BLaER1 (cell line): ENCODE measurements around the gene SMAD5.

Source experiments
- H3K27ac ChIP-seq: shearing (Covaris generic); formaldehyde crosslinking; 2 replicates; pipeline ENCODE4 v1.8.1; 2022
- H3K27me3 ChIP-seq: shearing (Covaris generic); formaldehyde crosslinking; 2 replicates; pipeline ENCODE4 v1.8.1; 2022
- H3K36me3 ChIP-seq: shearing (Covaris generic); formaldehyde crosslinking; 2 replicates; pipeline ENCODE4 v1.8.1; 2022
- H3K4me1 ChIP-seq: shearing (Covaris generic); formaldehyde crosslinking; 2 replicates; pipeline ENCODE4 v1.8.1; 2022
- H3K4me2 ChIP-seq: shearing (Covaris generic); formaldehyde crosslinking; 2 replicates; pipeline ENCODE4 v1.8.1; 2022
- H3K4me3 ChIP-seq: shearing (Covaris generic); formaldehyde crosslinking; 2 replicates; pipeline ENCODE4 v1.8.1; 2022
- H3K9ac ChIP-seq: shearing (Covaris generic); formaldehyde crosslinking; 2 replicates; pipeline ENCODE4 v1.8.1; 2022
- H3K9me3 ChIP-seq: shearing (Covaris generic); formaldehyde crosslinking; 2 replicates; pipeline ENCODE4 v1.8.1; 2022
- H4K20me1 ChIP-seq: shearing (Covaris generic); formaldehyde crosslinking; 2 replicates; pipeline ENCODE4 v1.8.1; 2022
- Cebpa-rat ChIP-seq: shearing (Covaris generic); IDR thresholded peaks from 2 replicates; pipeline ENCODE4 v1.8.1; 2022

The SMAD5 gene

DNA sequence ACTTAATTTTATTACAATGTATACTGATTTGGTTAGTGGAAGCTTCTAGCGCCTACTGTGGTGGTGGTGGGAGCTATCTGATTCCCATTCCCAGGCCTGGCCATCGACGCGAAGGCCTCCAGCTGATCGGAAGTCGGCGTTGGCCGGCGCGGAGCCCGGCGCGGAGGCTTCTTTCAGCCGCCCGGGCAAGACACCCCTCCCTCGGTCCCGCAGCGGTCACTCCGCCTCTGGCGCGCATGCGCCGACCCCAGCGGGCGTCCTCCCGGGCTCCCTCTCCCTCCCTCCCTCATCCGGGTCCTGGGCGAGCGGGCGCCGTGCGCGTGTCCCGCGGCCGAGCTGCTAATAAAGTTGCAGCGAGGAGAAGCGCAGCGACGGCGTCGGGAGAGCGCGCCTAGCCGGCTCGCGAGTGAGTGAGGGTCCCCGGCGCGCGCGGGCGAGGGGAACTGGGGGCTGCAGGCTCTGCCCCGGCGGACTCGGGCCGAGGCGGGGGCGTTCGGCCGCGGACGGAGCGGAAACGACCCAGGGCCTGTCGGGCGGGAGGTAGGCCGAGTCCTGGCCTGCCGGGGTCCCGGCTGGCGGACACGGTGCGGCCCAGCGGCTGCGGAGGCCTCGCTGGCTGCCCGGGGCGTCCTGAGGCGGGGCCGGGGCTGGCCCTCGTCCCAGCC is at the start of gene SMAD5:
TSS of gene SMAD5 (plus strand) at position 289 of the 665 bp plus-strand sequence. CDS start 20,916 bp downstream, outside the sequence.
- peak within 1 kb of the TSS; percentile 97 for H3K4me3 ChIP-seq
- H3K9me3 ChIP-seq, result no peaks in the 10 kb centered on the region
- H3K4me1 ChIP-seq, result peaks cover 22% of the 10 kb centered on the region
- H3K9ac ChIP-seq, result peak within 1 kb of the TSS; percentile 97
- H3K4me2 ChIP-seq, result peak within 1 kb of the TSS; percentile 89
- H3K27me3 ChIP-seq, result no peaks in the 10 kb centered on the region
- TF ChIP-seq Cebpa-rat, result no peak
- H3K27ac ChIP-seq, result peak within 1 kb of the TSS; percentile 97
- H3K36me3 ChIP-seq, result peaks cover 6% of the 10 kb centered on the region; the same call in 1 of the 2 replicates
- peaks cover 48% of the 10 kb centered on the region for H4K20me1 ChIP-seq

- H4K20me1 ChIP-seq, result no peaks in the 10 kb centered on the region
- peaks cover 17% of the 10 kb centered on the region for H3K4me1 ChIP-seq
- H3K4me3 ChIP-seq, result no peak overlapping the region
- H3K4me2 ChIP-seq, result no peak overlapping the region
- peaks cover 20% of the 10 kb centered on the region for H3K27me3 ChIP-seq
- H3K9ac ChIP-seq, result no peak overlapping the region
- no peak overlapping the region for H3K27ac ChIP-seq
- H3K36me3 ChIP-seq, result no peaks in the 10 kb centered on the region
- no peak for TF ChIP-seq Cebpa-rat
- no peaks in the 10 kb centered on the region for H3K9me3 ChIP-seq
Observed at GRCh38 chr5:136084698-136085097, 47.9 kb upstream of the SMAD5 start.

GRCh38 chr5:136086783-136087566 is 45.7 kb upstream of the SMAD5 start:
- H3K9ac ChIP-seq, result no peak overlapping the region
- no peaks in the 10 kb centered on the region for H3K9me3 ChIP-seq
- H3K27me3 ChIP-seq, result no peaks in the 10 kb centered on the region
- no peaks in the 10 kb centered on the region for H3K36me3 ChIP-seq
- H4K20me1 ChIP-seq, result no peaks in the 10 kb centered on the region
- TF ChIP-seq Cebpa-rat, result no peak
- H3K4me3 ChIP-seq, result no peak overlapping the region
- H3K4me1 ChIP-seq, result peaks cover 9% of the 10 kb centered on the region
- H3K27ac ChIP-seq, result no peak overlapping the region
- no peak overlapping the region for H3K4me2 ChIP-seq

GRCh38 chr5:136087961-136088871 is 44.4 kb upstream of the SMAD5 start:
- Histone ChIP-seq H3K27me3 (no peaks in the 10 kb centered on the region), H3K36me3 (no peaks in the 10 kb centered on the region), H3K4me2 (peak overlapping the region; percentile 31), H3K4me1 (peaks cover 9% of the 10 kb centered on the region), H4K20me1 (no peaks in the 10 kb centered on the region), H3K9me3 (no peaks in the 10 kb centered on the region), H3K27ac (no peak overlapping the region), H3K4me3 (no peak overlapping the region), H3K9ac (no peak overlapping the region)
- TF ChIP-seq Cebpa-rat, result no peak

DNA sequence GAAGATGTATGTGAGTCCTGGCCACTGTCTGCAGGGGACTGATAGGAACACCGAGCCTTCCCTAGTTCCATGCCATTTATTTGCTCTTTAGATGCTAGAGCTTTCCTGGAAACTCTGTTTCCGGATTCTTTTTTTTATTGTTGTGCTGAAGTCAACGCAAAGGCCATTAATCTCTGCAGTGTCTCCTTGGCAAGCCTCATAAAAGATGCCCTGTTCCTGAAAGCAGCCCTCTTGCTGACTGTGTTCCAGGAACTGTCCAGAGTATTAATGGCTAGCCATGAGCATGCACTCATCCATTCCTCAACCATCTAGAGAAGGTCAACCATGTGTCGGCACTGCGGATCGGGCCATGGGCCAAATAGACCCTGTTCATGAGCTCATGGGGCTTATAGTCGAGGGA is 42.9 kb upstream of the SMAD5 start:
- Histone ChIP-seq H4K20me1 (no peaks in the 10 kb centered on the region), H3K4me2 (no peak overlapping the region), H3K9ac (no peak overlapping the region), H3K36me3 (no peaks in the 10 kb centered on the region), H3K9me3 (no peaks in the 10 kb centered on the region), H3K27ac (no peak overlapping the region), H3K4me1 (peaks cover 9% of the 10 kb centered on the region), H3K4me3 (no peak overlapping the region), H3K27me3 (no peaks in the 10 kb centered on the region)
- no peak for TF ChIP-seq Cebpa-rat

GRCh38 chr5:136090319-136090718 is 42.3 kb upstream of the SMAD5 start:
- H3K27ac ChIP-seq, result no peak overlapping the region
- no peak overlapping the region for H3K9ac ChIP-seq
- no peak overlapping the region for H3K4me3 ChIP-seq
- no peaks in the 10 kb centered on the region for H3K36me3 ChIP-seq
- H4K20me1 ChIP-seq, result no peaks in the 10 kb centered on the region
- no peak overlapping the region for H3K4me2 ChIP-seq
- no peaks in the 10 kb centered on the region for H3K27me3 ChIP-seq
- no peaks in the 10 kb centered on the region for H3K9me3 ChIP-seq
- peaks cover 9% of the 10 kb centered on the region for H3K4me1 ChIP-seq
- no peak for TF ChIP-seq Cebpa-rat

DNA sequence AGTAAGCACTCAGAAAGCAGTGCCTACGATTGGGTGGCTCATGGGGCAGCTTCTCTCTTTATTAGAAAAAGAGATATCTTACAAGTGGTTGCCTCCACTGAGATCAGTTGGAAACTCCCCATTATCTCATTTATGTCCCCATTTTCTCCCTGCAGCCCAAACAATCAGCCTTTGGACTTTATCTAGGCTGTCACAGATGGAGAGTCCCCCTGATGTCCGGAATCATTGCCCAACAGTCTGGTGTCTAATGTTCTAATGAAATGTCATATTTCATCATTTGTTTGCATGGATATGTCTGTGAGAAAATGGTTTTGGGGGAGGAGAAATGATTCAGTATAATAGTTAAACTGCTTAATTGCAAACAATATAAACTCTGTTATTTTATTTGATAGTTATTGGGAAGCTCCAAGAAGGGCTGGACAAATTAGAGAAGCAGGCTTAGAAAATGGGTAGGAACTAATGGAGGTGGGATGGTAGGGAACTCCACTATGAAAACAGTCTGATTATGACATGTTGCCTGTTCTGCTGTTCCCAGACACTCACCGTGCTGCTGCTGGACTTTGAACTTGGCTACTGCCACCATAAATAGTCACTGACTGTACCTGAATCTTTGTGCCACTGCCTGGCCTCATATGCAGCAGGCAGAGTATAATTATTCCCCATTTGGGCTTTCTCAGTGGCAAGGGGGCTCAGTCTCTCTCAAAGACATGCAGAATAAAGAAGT is 38.3 kb upstream of the SMAD5 start:
- no peak overlapping the region for H3K4me2 ChIP-seq
- H3K9ac ChIP-seq, result no peak overlapping the region
- no peak for TF ChIP-seq Cebpa-rat
- no peaks in the 10 kb centered on the region for H3K9me3 ChIP-seq
- H3K36me3 ChIP-seq, result no peaks in the 10 kb centered on the region
- no peaks in the 10 kb centered on the region for H3K4me1 ChIP-seq
- no peaks in the 10 kb centered on the region for H4K20me1 ChIP-seq
- no peak overlapping the region for H3K4me3 ChIP-seq
- no peaks in the 10 kb centered on the region for H3K27me3 ChIP-seq
- no peak overlapping the region for H3K27ac ChIP-seq

DNA sequence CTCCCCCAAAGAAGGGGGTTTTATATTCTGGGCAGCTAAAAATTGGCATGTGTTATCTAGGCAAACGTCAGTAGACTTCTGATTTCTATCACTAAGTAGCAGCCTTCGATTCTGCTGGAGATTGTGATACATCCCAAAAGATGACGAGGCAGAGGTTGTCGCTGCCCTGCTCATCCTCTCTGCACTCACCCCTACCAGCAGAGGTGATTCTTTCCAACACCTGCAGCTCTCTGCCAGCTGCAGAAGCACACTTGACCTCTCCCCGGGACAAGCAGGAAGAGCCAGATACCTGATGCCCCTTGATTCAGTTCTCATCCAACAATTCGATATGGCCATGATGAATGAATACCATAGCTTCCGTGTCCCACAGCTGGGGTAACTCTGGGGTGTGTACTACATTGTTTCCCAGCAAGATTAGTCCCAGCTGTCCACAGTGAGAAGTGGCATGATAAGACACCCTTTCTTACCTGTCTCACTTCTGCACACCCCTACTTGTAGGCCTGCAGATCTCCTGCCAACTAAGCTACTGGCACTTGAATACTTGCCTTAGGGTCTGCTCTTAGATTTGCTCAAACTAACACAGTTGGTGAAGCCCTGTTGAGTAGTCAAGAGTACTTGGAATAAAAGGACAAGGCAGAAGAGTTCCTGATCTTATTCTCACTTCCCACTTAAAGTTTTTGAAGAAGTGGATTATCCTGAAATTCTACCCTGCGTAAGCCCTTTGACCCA is 37.6 kb upstream of the SMAD5 start:
- no peak overlapping the region for H3K4me3 ChIP-seq
- no peaks in the 10 kb centered on the region for H4K20me1 ChIP-seq
- H3K9me3 ChIP-seq, result no peaks in the 10 kb centered on the region

More for the DNA sequence above, 37.6 kb upstream of the SMAD5 start:
- Histone ChIP-seq H3K36me3 (no peaks in the 10 kb centered on the region), H3K4me2 (no peak overlapping the region), H3K9ac (no peak overlapping the region), H3K27me3 (no peaks in the 10 kb centered on the region), H3K4me1 (no peaks in the 10 kb centered on the region), H3K27ac (no peak overlapping the region)
- TF ChIP-seq Cebpa-rat, result no peak
